PC-3 (cell line): Measurements from ENCODE around the gene CD81.

Experiments
- CTCF ChIP-seq: fragments of 300-600 bp; sonication (generic); conservative IDR thresholded peaks from 2 replicates; pipeline ENCODE4 v1.5.1; 2017; ENCODE audit warnings: antibody characterized with exemption, low read depth, mild to moderate bottlenecking, low read length
- EZH2 ChIP-seq: fragments of 300-600 bp; sonication (generic); IDR thresholded peaks from one replicate; pipeline ENCODE4 v1.6.1; 2017; ENCODE audit warnings: antibody characterized with exemption, mild to moderate bottlenecking, low read length; ENCODE audit not compliant: unreplicated experiment
- EZH2phosphoT487 ChIP-seq: fragments of 300-600 bp; sonication (generic); IDR thresholded peaks from 2 replicates; pipeline ENCODE4 v1.6.1; 2018; ENCODE audit warnings: mild to moderate bottlenecking, antibody characterized with exemption, low read length, borderline replicate concordance

- TF ChIP-seq CTCF (no peak), EZH2 (no peak), EZH2phosphoT487 (no peak)
These were observed 14.3 kb downstream of the CD81 start for GRCh38 chr11:2391181-2391975.
